ENCODE results near the gene PSMF1.

DNA sequence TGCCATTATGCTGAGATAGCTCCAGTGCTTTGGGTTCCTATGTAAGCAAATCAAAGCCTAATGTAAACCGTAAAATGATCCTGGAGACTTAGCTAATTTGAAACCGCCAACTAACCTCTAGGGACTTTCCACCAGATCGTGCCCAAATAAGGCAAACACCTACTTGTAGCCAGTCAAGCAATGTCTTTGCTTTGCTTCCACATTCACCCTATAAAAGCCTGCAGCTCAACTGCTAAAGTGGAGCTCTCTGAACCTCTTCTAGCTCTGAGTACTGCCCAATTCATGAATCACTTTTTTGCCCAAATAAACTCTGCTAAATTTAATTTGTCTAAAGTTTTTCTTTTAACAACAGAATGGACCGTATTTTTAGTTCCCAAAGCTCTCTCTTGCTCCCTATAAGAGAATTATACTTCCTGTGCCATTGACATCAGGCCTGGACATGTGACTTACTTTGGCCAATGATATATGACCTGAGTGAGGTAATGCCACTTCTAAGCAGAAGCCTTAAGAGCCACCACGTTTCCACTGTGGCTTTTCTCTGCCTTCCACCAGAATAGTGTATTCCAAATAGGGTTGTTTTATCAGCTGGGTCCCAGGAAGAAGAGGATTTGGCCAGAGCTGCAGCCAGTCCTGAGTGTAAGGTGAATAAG, 34.8 kb upstream of the PSMF1 start:
- TF ChIP-seq ZNF776 (CRISPR knock-in tag; IDR thresholded peaks at IDR 0.05) = no peak
- TF ChIP-seq, protein P1, sequence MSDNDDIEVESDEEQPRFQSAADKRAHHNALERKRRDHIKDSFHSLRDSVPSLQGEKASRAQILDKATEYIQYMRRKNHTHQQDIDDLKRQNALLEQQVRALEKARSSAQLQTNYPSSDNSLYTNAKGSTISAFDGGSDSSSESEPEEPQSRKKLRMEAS (IDR thresholded peaks at IDR 0.05) = no peak
- TF ChIP-seq, protein P2, sequence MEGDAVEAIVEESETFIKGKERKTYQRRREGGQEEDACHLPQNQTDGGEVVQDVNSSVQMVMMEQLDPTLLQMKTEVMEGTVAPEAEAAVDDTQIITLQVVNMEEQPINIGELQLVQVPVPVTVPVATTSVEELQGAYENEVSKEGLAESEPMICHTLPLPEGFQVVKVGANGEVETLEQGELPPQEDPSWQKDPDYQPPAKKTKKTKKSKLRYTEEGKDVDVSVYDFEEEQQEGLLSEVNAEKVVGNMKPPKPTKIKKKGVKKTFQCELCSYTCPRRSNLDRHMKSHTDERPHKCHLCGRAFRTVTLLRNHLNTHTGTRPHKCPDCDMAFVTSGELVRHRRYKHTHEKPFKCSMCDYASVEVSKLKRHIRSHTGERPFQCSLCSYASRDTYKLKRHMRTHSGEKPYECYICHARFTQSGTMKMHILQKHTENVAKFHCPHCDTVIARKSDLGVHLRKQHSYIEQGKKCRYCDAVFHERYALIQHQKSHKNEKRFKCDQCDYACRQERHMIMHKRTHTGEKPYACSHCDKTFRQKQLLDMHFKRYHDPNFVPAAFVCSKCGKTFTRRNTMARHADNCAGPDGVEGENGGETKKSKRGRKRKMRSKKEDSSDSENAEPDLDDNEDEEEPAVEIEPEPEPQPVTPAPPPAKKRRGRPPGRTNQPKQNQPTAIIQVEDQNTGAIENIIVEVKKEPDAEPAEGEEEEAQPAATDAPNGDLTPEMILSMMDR (CRISPR knock-in tag; IDR thresholded peaks at IDR 0.05) = no peak
- TF ChIP-seq RFX5 (IDR thresholded peaks at IDR 0.05; ENCODE audit: low read depth, low read length) = no peak
- no peak for TF ChIP-seq ZNF274 (CRISPR knock-in tag; IDR thresholded peaks at IDR 0.05)
- TF ChIP-seq, protein P3, sequence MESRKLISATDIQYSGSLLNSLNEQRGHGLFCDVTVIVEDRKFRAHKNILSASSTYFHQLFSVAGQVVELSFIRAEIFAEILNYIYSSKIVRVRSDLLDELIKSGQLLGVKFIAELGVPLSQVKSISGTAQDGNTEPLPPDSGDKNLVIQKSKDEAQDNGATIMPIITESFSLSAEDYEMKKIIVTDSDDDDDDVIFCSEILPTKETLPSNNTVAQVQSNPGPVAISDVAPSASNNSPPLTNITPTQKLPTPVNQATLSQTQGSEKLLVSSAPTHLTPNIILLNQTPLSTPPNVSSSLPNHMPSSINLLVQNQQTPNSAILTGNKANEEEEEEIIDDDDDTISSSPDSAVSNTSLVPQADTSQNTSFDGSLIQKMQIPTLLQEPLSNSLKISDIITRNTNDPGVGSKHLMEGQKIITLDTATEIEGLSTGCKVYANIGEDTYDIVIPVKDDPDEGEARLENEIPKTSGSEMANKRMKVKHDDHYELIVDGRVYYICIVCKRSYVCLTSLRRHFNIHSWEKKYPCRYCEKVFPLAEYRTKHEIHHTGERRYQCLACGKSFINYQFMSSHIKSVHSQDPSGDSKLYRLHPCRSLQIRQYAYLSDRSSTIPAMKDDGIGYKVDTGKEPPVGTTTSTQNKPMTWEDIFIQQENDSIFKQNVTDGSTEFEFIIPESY (CRISPR knock-in tag; IDR thresholded peaks at IDR 0.05) = no peak
- TF ChIP-seq SP140L (CRISPR knock-in tag; IDR thresholded peaks at IDR 0.05; ENCODE audit: borderline replicate concordance) = no peak
- no peak for TF ChIP-seq PRPF4 (IDR thresholded peaks at IDR 0.05; ENCODE audit: low read depth, low read length, poor library complexity, severe bottlenecking)
